Measurements from ENCODE around the gene OR8B12.

OR8B12 gene

DNA sequence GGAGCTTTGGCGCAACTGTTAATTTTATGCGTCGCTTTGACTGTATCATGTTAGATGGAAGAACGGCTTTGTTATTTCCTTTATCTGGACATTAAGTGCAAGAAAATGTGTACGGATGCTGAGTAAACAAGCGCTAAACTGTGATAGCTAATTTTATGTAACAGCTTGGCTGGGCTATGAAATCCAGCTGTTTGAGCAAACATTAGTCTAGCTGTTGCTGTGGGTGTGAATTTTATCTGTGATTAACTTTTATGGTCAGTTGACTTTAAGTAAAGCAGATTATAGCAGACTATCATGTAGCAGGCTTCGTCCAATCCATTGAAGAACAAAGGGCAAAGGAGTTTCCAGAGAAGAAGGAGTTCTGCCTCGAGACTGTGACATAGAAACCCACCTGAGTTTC lies 40.3 kb upstream of the OR8B12 start:
- H3K36me3 ChIP-seq, result no peaks in the 10 kb centered on the region
- H3K4me3 ChIP-seq (ENCODE audit: low read depth, low read length), result no peak overlapping the region
- TF ChIP-seq CTCF (IDR thresholded peaks at IDR 0.05; ENCODE audit: low read depth, low read length), result no peak
- no peak for DNase-seq
- no peaks in the 10 kb centered on the region for H3K9me3 ChIP-seq (ENCODE audit: severe bottlenecking)
- no peaks in the 10 kb centered on the region for H3K27me3 ChIP-seq (ENCODE audit: insufficient read depth, low read depth, severe bottlenecking)
- no peak overlapping the region for H3K27ac ChIP-seq

DNA sequence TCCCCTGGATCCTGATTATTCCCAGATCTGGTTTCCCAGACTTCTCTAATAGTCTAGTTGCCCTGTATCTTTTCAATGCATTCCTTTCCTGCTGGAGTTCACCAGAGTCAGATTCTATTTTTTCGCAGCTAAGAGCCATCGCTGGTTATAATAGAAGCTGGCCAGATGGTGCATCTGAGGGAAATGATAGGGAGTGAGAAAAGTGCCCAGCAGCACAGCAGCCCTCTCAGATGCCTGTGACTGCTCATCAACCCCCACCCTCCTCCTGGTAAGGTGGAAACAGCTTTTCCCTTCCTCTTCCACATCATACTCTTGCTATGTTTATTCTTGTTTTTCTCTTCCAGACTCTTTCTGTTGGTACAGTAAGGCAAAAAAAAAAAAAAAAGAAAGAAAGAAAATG lies 39.1 kb upstream of the OR8B12 start:
- Histone ChIP-seq H3K27ac (no peak overlapping the region), H3K9me3 (ENCODE audit: severe bottlenecking) (no peaks in the 10 kb centered on the region), H3K4me3 (ENCODE audit: low read depth, low read length) (no peak overlapping the region), H3K27me3 (ENCODE audit: insufficient read depth, low read depth, severe bottlenecking) (no peaks in the 10 kb centered on the region), H3K36me3 (no peaks in the 10 kb centered on the region)
- DNase-seq, result no peak
- TF ChIP-seq CTCF (IDR thresholded peaks at IDR 0.05; ENCODE audit: low read depth, low read length), result no peak

DNA sequence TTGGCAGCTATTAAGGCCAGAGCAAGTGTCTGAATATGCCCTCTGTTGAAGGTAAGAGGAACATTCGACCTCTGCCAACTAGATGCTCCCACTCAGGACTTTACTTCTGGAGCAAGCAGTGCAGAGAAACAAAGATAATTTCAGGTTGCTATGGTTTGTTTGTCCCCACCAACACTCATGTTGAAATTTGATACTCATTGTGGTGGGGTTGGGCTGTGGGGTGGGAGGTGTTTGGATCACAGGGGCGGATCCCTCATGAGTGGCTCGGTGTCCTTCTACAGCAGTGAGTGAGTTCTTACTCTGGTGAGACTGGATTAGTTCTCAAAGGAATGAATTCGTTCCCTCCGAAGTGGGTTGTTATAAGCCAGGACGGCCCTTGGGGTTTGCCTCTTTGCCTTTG lies 38.4 kb upstream of the OR8B12 start:
- H3K27ac ChIP-seq, result no peak overlapping the region
- DNase-seq, result no peak
- H3K27me3 ChIP-seq (ENCODE audit: insufficient read depth, low read depth, severe bottlenecking), result no peaks in the 10 kb centered on the region

GRCh38 chr11:124578761-124579160 lies 35.3 kb upstream of the OR8B12 start:
- Histone ChIP-seq H3K27me3 (ENCODE audit: insufficient read depth, low read depth, severe bottlenecking) (no peaks in the 10 kb centered on the region), H3K9me3 (ENCODE audit: severe bottlenecking) (no peaks in the 10 kb centered on the region), H3K36me3 (no peaks in the 10 kb centered on the region), H3K27ac (no peak overlapping the region), H3K4me3 (ENCODE audit: low read depth, low read length) (no peak overlapping the region)
- no peak for TF ChIP-seq CTCF (IDR thresholded peaks at IDR 0.05; ENCODE audit: low read depth, low read length)
- no peak for DNase-seq

More for the DNA sequence above, 38.4 kb upstream of the OR8B12 start:
- no peak for TF ChIP-seq CTCF (IDR thresholded peaks at IDR 0.05; ENCODE audit: low read depth, low read length)
- Histone ChIP-seq H3K4me3 (ENCODE audit: low read depth, low read length) (no peak overlapping the region), H3K9me3 (ENCODE audit: severe bottlenecking) (no peaks in the 10 kb centered on the region), H3K36me3 (no peaks in the 10 kb centered on the region)

DNA sequence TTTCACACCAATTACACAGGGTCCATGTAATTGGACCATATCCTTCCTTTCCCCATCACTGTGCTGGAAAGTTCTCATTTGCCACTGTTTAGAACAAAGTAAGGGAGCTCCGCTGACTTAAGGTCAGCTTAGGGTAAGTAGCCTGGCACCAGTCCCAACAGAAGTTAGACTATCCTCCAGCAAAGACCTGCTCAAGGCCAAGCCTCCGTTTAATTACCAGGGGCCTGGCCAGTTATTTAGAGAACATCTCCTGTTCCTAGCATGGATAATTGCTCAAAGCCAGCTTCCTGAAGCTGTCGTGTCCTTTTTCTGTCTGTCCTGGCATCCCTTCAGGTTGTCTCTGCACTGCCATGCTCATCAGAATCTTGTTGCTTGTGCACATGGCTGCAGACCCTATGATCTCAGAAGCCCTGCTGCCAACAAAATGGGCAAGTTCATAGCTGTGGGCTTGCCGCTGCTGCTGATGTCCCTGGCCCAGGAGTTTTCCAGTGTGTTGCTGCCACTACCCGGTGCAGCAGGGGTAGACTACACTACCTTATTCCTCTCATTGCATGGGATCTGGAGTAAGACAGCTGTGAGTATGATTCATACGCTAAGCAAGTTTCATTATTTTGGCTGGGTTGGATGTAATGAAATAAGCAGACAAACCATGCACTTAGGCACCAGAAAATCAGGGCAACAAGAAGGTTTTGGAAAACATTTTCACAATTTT lies 34.4 kb upstream of the OR8B12 start:
- no peaks in the 10 kb centered on the region for H3K36me3 ChIP-seq
- no peak for DNase-seq
- H3K27me3 ChIP-seq (ENCODE audit: insufficient read depth, low read depth, severe bottlenecking), result no peaks in the 10 kb centered on the region
- no peak overlapping the region for H3K4me3 ChIP-seq (ENCODE audit: low read depth, low read length)
- no peaks in the 10 kb centered on the region for H3K9me3 ChIP-seq (ENCODE audit: severe bottlenecking)
- no peak for TF ChIP-seq CTCF (IDR thresholded peaks at IDR 0.05; ENCODE audit: low read depth, low read length)
- no peak overlapping the region for H3K27ac ChIP-seq

GRCh38 chr11:124570160-124570559 lies 26.7 kb upstream of the OR8B12 start:
- Histone ChIP-seq H3K9me3 (ENCODE audit: severe bottlenecking) (no peaks in the 10 kb centered on the region), H3K36me3 (no peaks in the 10 kb centered on the region), H3K27me3 (ENCODE audit: insufficient read depth, low read depth, severe bottlenecking) (peaks cover 3% of the 10 kb centered on the region), H3K27ac (no peak overlapping the region), H3K4me3 (ENCODE audit: low read depth, low read length) (no peak overlapping the region)
- TF ChIP-seq CTCF (IDR thresholded peaks at IDR 0.05; ENCODE audit: low read depth, low read length), result no peak
- no peak for DNase-seq

All from WERI-Rb-1 (cell line).